CD4-positive, alpha-beta memory T cell (primary cell): Measurements from ENCODE around the gene OVOL3. TPM values are rescaled to one million over a fixed set of nuclear protein-coding genes. Genes with fewer than 3 reads are reported as not detected.

Source experiments
- CTCF ChIA-PET: fragments of 350-600 bp; sonication (Branson Sonifier 250); formaldehyde crosslinking; loops from one replicate; lab custom pipeline; 2021; ENCODE audit warnings: inconsistent platforms; ENCODE audit not compliant: partially characterized antibody; lab: Charles Lee
- POLR2A ChIA-PET: fragments of 350-600 bp; sonication (Branson Sonifier 250); formaldehyde crosslinking; loops from one replicate; lab custom pipeline; 2021; ENCODE audit not compliant: partially characterized antibody; lab: Charles Lee
- DNase-seq, 5 donors: peaks; one replicate each; pipeline versions ENCODE4 v3.0.0 to v3.0.0-alpha.2; 2020 to 2022; ENCODE audit warnings: mixed read lengths in 1 of 5
- H3K27ac ChIP-seq: one replicate; pipeline ENCODE4 v1.7.0; 2013; ENCODE audit warnings: low read depth, low read length
- H3K27me3 ChIP-seq: 2 replicates; pipeline ENCODE4 v1.7.0; 2013; ENCODE audit warnings: mild to moderate bottlenecking, low read length, moderate library complexity; ENCODE audit not compliant: insufficient read depth
- H3K36me3 ChIP-seq: 2 replicates; pipeline ENCODE4 v1.7.0; 2013; ENCODE audit warnings: mild to moderate bottlenecking, low read length, moderate library complexity; ENCODE audit not compliant: insufficient read depth
- H3K4me1 ChIP-seq: 2 replicates; pipeline ENCODE4 v1.7.0; 2013; ENCODE audit warnings: mild to moderate bottlenecking, low read length, moderate library complexity; ENCODE audit not compliant: insufficient read depth
- H3K4me3 ChIP-seq, 2 donors: one replicate each; pipeline ENCODE4 v1.7.0; 2013; ENCODE audit warnings: low read length in 2 of 2, mild to moderate bottlenecking in 1 of 2
- H3K9me3 ChIP-seq, 2 donors: one replicate each; pipeline ENCODE4 v1.7.0; 2013; ENCODE audit warnings: low read length in 2 of 2, control low read depth in 1 of 2; ENCODE audit not compliant: control insufficient read depth in 1 of 2
- H3K27ac Mint-ChIP-seq, 7 donors: one replicate each; pipeline ENCODE4 v1.8.0; 2020 to 2021; ENCODE audit warnings: mixed read lengths in 7 of 7, mild to moderate bottlenecking in 6 of 7, inconsistent platforms in 3 of 7, moderate library complexity in 3 of 7
- H3K27me3 Mint-ChIP-seq, 2 donors: one replicate each; pipeline ENCODE4 v1.8.0; 2020 to 2021; ENCODE audit warnings: mixed read lengths in 2 of 2
- H3K36me3 Mint-ChIP-seq, 2 donors: one replicate each; pipeline ENCODE4 v1.8.0; 2020 to 2021; ENCODE audit warnings: mixed read lengths in 2 of 2, inconsistent platforms in 1 of 2, mild to moderate bottlenecking in 1 of 2
- H3K4me1 Mint-ChIP-seq, 4 donors: one replicate each; pipeline ENCODE4 v1.8.0; 2020 to 2021; ENCODE audit warnings: mixed read lengths in 4 of 4, mild to moderate bottlenecking in 1 of 4
- H3K4me3 Mint-ChIP-seq, 8 donors: one replicate each; pipeline ENCODE4 v1.8.0; 2020 to 2021; ENCODE audit warnings: mixed read lengths in 8 of 8, mild to moderate bottlenecking in 7 of 8, moderate library complexity in 6 of 8, inconsistent platforms in 3 of 8
- H3K9me3 Mint-ChIP-seq, 8 donors: one replicate each; pipeline ENCODE4 v1.8.0; 2020 to 2021; ENCODE audit warnings: mixed read lengths in 8 of 8, mild to moderate bottlenecking in 5 of 8, inconsistent platforms in 3 of 8, moderate library complexity in 1 of 8
- intact Hi-C: fragments of 100-400 bp; cut with micrococcal nuclease; formaldehyde crosslinking; loops from one replicate; pipeline ENCODE4 v1.15.1; 2023
- polyA plus RNA-seq, 2 donors: library from polyadenylated mRNA; unstranded; fragments of 300-500 nt; fragmentation: Illumina TruSeq; gene quantifications; one replicate each; pipeline ENCODE4 v1.2.3, GENCODE V29; 2021
- total RNA-seq, 2 experiments: library from RNA; stranded (reverse); gene quantifications; one replicate each; pipeline ENCODE4 v1.2.3, GENCODE V29; 2021

OVOL3 gene
- total and polyA plus RNA-seq, 4 experiments from 2014 or later, result not detected

DNA sequence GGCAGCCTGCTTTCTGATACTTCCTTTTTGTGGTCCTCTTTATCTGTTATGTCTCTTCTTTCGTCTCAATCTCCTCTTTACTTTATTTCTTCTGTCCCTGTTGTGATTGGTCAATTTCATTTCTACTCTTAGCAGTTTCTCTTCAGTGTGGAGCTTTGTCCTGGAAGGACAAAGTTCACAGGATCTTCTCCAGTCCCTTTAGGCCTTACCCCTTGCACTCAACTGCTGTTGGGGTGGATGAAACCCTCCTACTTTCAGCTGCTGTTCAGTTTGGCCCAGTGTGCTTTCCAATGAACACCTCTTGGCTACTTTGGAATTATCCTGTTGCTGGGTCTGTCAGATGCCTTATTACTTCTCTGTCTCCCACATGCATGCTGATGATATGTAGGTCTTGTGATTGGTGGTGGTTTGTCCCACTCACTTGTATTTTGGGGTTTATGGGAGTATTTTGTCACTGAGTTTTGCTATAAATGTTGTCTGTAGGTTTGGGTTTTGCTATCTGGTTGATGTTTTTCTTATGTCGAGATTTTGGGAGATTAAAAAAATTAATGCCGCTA is 31.5 kb upstream of the OVOL3 start:
- intact Hi-C loops, result no loop called here
- H3K27ac Mint-ChIP-seq, result peak overlapping the region in 1 of 7 donors; percentile 29

DNA sequence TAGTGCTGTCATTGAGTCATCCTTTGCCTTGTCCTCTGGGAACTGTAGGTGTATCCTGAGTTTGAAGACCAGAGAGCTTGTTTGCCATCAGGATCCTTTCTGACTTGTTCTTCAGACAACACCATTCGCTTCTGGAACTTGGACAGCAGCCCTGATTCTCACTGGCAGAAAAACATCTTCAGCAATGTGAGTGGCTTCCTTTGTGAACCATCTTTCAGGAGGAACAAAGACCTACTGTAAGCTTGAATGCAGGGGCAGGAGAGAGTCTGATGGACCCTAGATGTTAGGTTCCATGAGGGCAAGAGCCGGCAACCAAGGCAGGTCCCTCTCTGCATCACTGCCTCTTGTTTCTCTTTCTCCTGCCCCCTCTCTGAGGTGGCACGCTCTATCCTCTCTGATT is 29.6 kb upstream of the OVOL3 start:
- intact Hi-C loops, result no loop called here
- CTCF ChIA-PET, result no interaction called here
- peaks cover 3% of the 10 kb centered on the region for H3K36me3 ChIP-seq

More for the DNA sequence above, 31.5 kb upstream of the OVOL3 start:
- Histone ChIP-seq H3K27me3 (no peaks in the 10 kb centered on the region), H3K4me1 (no peaks in the 10 kb centered on the region), H3K27ac (no peak overlapping the region), H3K9me3 (no peaks in the 10 kb centered on the region), H3K4me3 (no peak overlapping the region), H3K36me3 (peaks cover 3% of the 10 kb centered on the region)
- ChIA-PET POLR2A (no interaction called here), CTCF (no interaction called here)
- Mint-ChIP-seq H3K9me3 (no peaks in the 10 kb centered on the region), H3K27me3 (no peaks in the 10 kb centered on the region), H3K4me3 (no peak overlapping the region), H3K36me3 (peaks cover 1 to 6% of the 10 kb centered on the region in 2 donors), H3K4me1 (no peaks in the 10 kb centered on the region)
- no peak for DNase-seq

GRCh38 chr19:36081894-36082293 is 29.0 kb upstream of the OVOL3 start:
- H3K4me1 Mint-ChIP-seq, result no peaks in the 10 kb centered on the region
- Histone ChIP-seq H3K4me3 (no peak overlapping the region), H3K9me3 (no peaks in the 10 kb centered on the region), H3K27ac (no peak overlapping the region), H3K36me3 (peaks cover 3% of the 10 kb centered on the region), H3K27me3 (no peaks in the 10 kb centered on the region), H3K4me1 (no peaks in the 10 kb centered on the region)
- H3K27me3 Mint-ChIP-seq, result no peaks in the 10 kb centered on the region
- no peak for DNase-seq
- peak overlapping the region in 1 of 7 donors; percentile 42 for H3K27ac Mint-ChIP-seq
- intact Hi-C loops, result no loop called here
- no peaks in the 10 kb centered on the region for H3K9me3 Mint-ChIP-seq
- ChIA-PET POLR2A (no interaction called here), CTCF (no interaction called here)
- H3K4me3 Mint-ChIP-seq, result no peak overlapping the region
- H3K36me3 Mint-ChIP-seq, result peaks cover 1 to 6% of the 10 kb centered on the region in 2 donors

More for the DNA sequence above, 29.6 kb upstream of the OVOL3 start:
- H3K4me3 ChIP-seq, result no peak overlapping the region
- H3K27ac ChIP-seq, result no peak overlapping the region
- H3K27me3 ChIP-seq, result no peaks in the 10 kb centered on the region
- no peaks in the 10 kb centered on the region for H3K27me3 Mint-ChIP-seq
- no peak overlapping the region for H3K27ac Mint-ChIP-seq
- no peaks in the 10 kb centered on the region for H3K4me1 ChIP-seq
- no peak overlapping the region for H3K4me3 Mint-ChIP-seq
- no peaks in the 10 kb centered on the region for H3K9me3 ChIP-seq
- POLR2A ChIA-PET, result no interaction called here
- DNase-seq, result no peak
- H3K9me3 Mint-ChIP-seq, result no peaks in the 10 kb centered on the region
- peaks cover 1 to 6% of the 10 kb centered on the region in 2 donors for H3K36me3 Mint-ChIP-seq
- H3K4me1 Mint-ChIP-seq, result no peaks in the 10 kb centered on the region

- Mint-ChIP-seq H3K27me3 (no peaks in the 10 kb centered on the region), H3K4me1 (no peaks in the 10 kb centered on the region), H3K9me3 (no peaks in the 10 kb centered on the region), H3K36me3 (peaks cover 1 to 6% of the 10 kb centered on the region in 2 donors), H3K4me3 (no peak overlapping the region), H3K27ac (no peak overlapping the region)
- H3K4me1 ChIP-seq, result no peaks in the 10 kb centered on the region
- H3K4me3 ChIP-seq, result no peak overlapping the region
- intact Hi-C loops, result no loop called here
- peaks cover 3% of the 10 kb centered on the region for H3K36me3 ChIP-seq
- H3K27ac ChIP-seq, result no peak overlapping the region
- DNase-seq, result no peak
- CTCF ChIA-PET, result interaction anchor here (1.1 kb wide), 1 partner anchor 89 kb away, joined by 3 read pairs; no protein-coding TSS in a partner anchor
- no peaks in the 10 kb centered on the region for H3K9me3 ChIP-seq
- H3K27me3 ChIP-seq, result no peaks in the 10 kb centered on the region
- POLR2A ChIA-PET, result no interaction called here
Observed at GRCh38 chr19:36082916-36083315, 28.0 kb upstream of the OVOL3 start.

DNA sequence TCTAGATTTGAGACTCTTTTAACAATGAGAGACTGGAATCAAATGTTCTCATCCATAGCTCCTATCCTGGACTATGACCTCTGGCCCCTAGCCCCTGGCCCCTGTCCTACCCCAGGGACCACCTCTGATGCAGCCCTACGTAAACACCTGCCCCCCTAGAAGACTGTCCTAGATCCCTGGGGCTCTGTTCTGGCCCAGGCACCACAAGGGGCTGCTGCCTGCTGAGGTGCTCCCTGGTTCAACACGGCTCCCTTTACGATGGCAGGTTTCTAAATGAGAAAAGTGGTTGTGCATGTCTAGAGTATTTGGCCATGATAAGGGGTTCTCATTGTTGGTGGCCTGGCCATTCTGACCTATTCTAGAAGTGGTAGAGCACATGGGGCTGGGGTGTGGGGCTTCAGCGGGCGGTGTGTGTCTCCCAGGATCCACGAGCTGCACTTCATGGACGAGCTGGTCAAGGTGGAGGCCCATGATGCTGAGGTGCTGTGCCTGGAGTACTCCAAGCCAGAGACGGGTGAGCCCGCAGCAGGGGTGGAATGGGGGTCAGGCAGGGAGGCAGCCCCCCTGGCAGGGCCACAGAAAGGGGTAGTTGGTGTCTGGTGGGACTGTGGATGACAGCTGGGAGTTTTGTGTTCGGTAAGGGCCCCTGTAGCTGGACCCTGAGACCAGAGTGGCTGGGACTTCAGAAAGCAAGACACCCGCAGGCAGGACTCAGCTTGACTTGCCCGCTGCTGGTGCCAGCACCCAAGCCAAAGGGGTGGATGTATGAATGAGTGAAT is 26.5 kb upstream of the OVOL3 start:
- Mint-ChIP-seq H3K27me3 (no peaks in the 10 kb centered on the region), H3K4me1 (no peaks in the 10 kb centered on the region), H3K27ac (peak overlapping the region in 1 of 7 donors; percentile 32), H3K4me3 (no peak overlapping the region), H3K9me3 (no peaks in the 10 kb centered on the region), H3K36me3 (peaks cover 1 to 6% of the 10 kb centered on the region in 2 donors)
- Histone ChIP-seq H3K4me3 (no peak overlapping the region), H3K4me1 (no peaks in the 10 kb centered on the region), H3K36me3 (peaks cover 1% of the 10 kb centered on the region), H3K9me3 (no peaks in the 10 kb centered on the region), H3K27ac (no peak overlapping the region), H3K27me3 (no peaks in the 10 kb centered on the region)
- POLR2A ChIA-PET, result no interaction called here
- CTCF ChIA-PET, result interaction anchor here (1.1 kb wide), 1 partner anchor 88 kb away, joined by 3 read pairs; no protein-coding TSS in a partner anchor
- DNase-seq, result no peak
- intact Hi-C loops, result no loop called here

DNA sequence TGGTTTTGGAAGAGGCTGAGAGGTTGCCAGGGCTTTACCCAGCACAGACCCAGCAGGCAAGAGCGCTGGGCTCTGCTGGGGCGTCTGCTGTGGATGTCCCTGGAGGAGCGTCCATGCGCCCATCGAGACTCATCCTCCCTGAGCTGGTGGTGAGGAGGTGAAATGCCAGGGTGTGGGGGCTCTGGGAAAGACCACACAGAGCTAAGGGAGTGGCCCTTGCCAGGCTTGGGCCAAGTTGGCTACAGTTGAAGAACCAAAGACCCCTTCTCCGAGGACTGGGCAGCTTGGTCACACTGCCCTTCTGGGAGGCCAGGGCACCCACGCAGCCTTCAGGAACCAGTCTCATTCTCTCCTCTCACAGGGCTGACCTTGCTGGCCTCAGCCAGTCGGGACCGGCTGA is 24.6 kb upstream of the OVOL3 start:
- no peaks in the 10 kb centered on the region for H3K27me3 Mint-ChIP-seq
- DNase-seq, result no peak
- H3K36me3 Mint-ChIP-seq, result peaks cover 1 to 6% of the 10 kb centered on the region in 2 donors
- Histone ChIP-seq H3K36me3 (no peaks in the 10 kb centered on the region), H3K27ac (no peak overlapping the region), H3K4me3 (no peak overlapping the region), H3K27me3 (no peaks in the 10 kb centered on the region), H3K4me1 (no peaks in the 10 kb centered on the region), H3K9me3 (no peaks in the 10 kb centered on the region)
- ChIA-PET CTCF (no interaction called here), POLR2A (no interaction called here)
- H3K9me3 Mint-ChIP-seq, result no peaks in the 10 kb centered on the region
- H3K27ac Mint-ChIP-seq, result peak overlapping the region in 1 of 7 donors; percentile 64
- H3K4me3 Mint-ChIP-seq, result no peak overlapping the region
- intact Hi-C loops, result no loop called here
- H3K4me1 Mint-ChIP-seq, result no peaks in the 10 kb centered on the region

- no peaks in the 10 kb centered on the region for H3K9me3 Mint-ChIP-seq
- no peaks in the 10 kb centered on the region for H3K36me3 Mint-ChIP-seq
- Histone ChIP-seq H3K27me3 (no peaks in the 10 kb centered on the region), H3K27ac (no peak overlapping the region), H3K4me1 (peaks cover 3% of the 10 kb centered on the region), H3K4me3 (no peak overlapping the region), H3K36me3 (no peaks in the 10 kb centered on the region), H3K9me3 (no peaks in the 10 kb centered on the region)
- intact Hi-C loops, result no loop called here
- H3K4me1 Mint-ChIP-seq, result peaks cover 0 to 14% (median 5%) of the 10 kb centered on the region in 4 donors
- no peaks in the 10 kb centered on the region for H3K27me3 Mint-ChIP-seq
- peak overlapping the region in 1 of 7 donors; percentile 45 for H3K27ac Mint-ChIP-seq
- POLR2A ChIA-PET, result no interaction called here
- no peak overlapping the region for H3K4me3 Mint-ChIP-seq
- DNase-seq, result no peak
- CTCF ChIA-PET, result no interaction called here
Observed at GRCh38 chr19:36089847-36090246, 21.1 kb upstream of the OVOL3 start.
